ENCODE results near the gene CDX2.
"Not testable (repeated sequence)": the region's sequence is repeated elsewhere in the genome, so short reads cannot be mapped to it uniquely, and the experiment has no call there.

CDX2 gene, protein sequence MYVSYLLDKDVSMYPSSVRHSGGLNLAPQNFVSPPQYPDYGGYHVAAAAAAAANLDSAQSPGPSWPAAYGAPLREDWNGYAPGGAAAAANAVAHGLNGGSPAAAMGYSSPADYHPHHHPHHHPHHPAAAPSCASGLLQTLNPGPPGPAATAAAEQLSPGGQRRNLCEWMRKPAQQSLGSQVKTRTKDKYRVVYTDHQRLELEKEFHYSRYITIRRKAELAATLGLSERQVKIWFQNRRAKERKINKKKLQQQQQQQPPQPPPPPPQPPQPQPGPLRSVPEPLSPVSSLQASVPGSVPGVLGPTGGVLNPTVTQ

DNA sequence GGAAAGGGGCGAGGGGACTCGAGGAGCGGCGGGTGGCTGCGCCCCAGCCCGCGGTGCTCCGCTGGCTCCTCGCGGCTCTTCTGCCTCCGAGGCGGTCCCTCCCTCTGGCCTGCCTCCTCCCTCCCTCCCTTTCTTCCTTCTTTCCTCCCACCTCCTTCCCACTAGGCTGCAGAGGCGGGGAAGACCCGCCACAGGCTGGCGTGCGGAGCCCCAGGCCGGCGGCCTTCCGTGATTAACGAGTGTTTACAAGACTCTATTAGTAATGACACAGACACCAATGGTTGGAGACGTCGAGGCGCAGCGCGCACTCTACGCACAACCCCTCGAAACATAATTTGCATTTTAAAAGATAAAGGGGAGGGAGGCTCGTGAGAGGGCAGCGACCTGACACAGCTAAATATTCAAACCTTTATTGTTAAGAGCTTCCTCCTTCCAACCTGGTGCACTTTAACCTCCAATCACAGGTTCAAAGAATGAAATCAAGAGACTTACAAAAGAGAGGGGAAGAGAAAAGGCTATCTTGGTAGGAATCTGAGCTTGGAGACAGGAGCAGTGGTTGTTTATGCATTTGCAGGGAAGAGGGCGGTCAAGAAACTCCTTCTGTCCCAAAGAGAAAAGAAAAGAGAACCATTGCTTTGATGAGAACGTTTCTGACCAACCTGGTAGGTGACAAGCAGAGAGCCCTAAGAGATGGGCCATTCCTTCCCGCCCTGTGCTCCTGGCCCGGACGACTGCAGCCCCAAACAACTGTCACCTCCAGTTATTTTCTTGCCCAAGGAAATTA lies at the start of gene CDX2:
Gene CDX2, minus strand, starts transcription at position 234 of the 784 bp plus-strand sequence. CDS start 309 bp downstream, outside the sequence.
- peak; percentile 87 for DNase-seq

- no peak for DNase-seq
Measured at GRCh38 chr13:28014301-28014700, 45.2 kb upstream of the CDX2 start.

- DNase-seq: no peak
Measured at GRCh38 chr13:28013482-28013881, 44.4 kb upstream of the CDX2 start.

DNA sequence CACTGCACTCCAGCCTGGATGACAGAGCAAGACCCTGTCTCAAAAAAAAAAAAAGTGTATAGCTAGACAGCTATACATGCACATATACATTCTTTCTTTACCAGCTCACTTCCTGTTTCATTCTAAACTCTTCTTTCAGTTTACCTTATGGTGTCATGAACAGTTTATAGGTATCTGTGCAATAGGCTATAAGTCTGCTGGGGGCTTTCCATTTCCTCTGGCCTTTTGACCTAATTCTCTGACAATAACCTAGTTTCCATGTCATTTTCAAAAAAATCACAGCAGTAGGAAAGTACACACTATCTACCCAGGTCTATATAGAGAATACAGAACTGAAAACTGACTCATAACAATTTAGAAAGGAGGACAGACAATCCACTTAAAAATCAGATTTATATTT lies 43.8 kb upstream of the CDX2 start:
- no peak for DNase-seq

DNA sequence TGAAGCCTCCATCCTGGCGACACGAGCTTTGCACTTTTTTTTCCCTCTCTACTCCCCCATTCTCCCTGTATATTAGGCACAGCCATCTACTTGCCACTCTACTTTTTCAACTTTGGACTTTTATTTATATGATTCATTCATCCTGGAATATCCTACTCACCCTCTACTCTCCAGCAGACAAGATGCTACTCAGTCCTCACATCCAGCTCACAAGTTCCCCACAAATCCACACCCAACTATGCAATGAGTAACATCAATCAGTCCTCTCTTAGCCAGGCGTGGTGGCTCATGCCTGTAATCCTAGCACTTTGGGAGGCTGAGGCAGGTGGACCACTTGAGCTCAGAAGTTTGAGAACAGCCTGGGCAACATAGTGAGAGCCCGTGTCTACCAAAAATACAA lies 43.3 kb upstream of the CDX2 start:
- no peak for DNase-seq

DNA sequence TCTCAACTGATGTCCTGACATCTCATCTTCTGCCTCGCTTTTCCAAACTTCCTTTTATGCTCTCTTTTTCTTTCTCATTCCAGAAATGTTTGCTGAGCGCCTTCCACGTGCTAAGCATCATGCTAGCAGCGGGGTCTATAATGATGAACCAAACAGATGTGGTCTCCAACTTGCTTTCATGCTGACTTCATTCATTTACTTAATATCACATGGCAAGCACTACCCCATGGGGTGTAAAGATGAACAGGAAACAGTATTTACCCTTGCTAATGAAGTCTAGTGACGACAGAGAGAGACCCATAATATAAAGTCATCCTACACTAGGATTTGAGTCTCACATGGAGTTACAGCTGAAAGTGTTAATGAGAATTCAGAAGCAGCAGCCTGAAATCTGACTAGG lies 40.9 kb upstream of the CDX2 start:
- DNase-seq: no peak

DNA sequence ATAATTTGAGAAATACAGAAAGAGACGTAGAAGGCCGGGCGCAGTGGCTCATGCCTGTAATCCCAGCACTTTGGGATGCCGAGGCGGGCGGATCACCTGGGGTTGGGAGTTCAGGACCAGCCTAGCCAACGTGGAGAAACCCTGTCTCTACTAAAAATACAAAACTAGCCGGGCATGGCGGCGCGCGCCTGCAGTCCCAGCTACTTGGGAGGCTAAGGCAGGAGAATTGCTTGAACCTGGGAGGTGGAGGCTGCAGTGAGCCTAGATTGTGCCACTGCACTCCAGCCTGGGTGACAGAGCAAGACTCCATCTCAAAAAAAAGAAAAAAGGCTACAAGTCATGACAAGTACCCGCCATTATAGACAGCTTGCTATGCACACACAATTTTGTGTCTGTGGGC lies 35.9 kb upstream of the CDX2 start:
- not testable (repeated sequence) for DNase-seq

DNA sequence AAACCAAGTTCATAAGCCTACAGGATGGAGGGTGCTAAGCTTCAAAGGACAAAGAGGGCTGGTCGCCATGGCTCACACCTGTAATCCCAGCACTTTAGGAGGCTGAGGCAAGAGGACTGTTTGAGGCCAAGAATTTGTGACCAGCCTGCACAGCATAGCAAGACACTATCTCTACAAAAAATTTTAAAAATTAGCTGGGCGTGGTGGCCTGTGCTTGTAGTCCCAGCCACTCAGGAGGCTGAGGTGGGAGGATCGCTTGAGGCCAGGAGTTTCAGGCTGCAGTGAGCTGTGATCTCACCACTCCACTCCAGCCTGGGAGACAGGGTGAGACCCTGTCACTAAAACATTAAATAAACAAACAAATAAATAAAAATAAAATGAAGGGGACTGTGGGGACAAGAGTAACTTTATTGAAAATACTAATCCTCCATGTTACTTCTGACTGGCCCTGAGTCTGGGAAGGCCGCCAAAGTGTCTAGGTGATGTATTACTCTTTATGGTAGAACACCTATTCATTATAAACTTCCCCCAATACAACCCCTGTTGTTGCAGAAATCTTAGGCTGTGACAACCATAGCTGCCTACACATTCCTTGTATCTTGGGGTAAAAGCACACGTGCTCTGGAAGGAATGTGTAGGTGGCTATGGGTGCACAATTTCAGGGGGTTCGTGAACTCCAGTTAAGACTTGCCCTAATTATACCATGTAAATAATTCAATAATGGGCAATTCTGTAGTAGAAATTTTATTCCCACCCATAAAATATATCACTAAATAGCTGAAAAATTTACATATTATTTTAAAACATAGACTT lies 34.0 kb upstream of the CDX2 start:
- DNase-seq: no peak

- no peak for DNase-seq
Measured at GRCh38 chr13:28001837-28002473, 32.8 kb upstream of the CDX2 start.

- no peak for DNase-seq
Measured at GRCh38 chr13:28001049-28001448, 31.9 kb upstream of the CDX2 start.

DNA sequence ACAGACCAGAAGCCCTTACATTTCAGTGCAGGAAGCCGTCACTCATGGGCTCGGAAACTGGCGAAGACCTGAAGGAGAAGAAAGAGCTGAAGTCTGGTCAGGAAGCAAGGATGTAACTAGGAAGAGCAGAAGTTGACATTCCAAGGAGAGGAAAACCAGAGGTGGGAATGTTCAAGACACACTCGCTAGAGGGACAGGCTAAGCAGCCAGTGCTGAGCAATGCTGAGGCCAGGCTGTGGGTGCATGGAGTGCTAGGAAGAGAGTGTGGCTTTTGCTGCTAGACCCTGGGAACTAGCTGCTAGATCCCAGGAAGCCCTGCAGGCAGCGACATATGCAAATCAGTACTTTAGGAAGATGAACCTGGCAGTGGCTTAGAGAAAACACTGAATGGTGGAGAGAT lies 31.5 kb upstream of the CDX2 start:
- DNase-seq: no peak

DNA sequence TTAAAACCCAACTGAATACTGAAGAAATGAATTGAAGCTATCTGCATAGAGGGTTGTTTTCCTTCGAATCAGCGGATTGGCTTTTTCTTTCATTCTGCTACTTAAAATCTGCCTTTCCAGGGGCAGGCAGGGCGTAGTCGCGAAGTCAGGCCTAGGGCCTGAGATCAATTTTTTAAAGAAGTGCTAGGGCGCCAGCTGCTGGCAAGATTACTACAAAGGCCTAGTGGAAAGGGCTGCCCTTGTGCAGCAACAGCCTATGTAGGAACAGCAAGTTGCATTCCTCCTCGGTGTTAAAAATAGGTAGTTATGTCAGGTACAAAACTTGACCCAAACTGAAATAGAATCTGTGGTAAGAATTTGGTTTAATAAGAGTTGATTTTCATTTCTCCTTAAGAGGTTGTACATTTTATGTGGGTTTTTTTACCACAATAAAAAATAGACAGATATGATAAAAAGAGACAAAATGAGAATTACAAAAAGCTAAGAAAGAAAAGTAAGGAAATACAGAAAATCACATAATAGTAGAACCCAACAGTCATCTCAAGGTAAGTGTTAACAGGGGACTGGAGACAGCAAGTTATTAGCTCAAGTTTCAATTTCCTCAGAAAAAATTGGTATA lies 28.9 kb upstream of the CDX2 start:
- no peak for DNase-seq

DNA sequence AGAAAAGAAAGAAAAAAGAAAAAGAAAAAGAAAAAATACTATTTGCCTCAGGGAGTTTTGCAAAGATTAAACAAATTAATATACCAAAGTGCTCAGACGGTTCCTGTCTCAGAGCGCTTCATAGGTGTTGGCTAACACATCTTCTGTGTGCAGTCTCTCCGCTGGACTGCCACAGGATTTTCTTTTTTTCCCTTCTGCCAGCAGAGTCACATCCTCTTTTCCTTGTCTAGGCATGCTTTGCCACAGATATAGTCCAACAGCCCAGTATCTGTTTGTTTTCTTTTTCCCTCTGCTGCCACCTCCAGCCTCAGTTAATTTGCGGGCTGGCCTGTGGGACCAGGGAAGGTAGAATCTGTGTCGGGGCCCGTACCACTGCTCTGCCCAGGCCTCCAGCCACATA lies 22.8 kb upstream of the CDX2 start:
- no peak for DNase-seq

DNA sequence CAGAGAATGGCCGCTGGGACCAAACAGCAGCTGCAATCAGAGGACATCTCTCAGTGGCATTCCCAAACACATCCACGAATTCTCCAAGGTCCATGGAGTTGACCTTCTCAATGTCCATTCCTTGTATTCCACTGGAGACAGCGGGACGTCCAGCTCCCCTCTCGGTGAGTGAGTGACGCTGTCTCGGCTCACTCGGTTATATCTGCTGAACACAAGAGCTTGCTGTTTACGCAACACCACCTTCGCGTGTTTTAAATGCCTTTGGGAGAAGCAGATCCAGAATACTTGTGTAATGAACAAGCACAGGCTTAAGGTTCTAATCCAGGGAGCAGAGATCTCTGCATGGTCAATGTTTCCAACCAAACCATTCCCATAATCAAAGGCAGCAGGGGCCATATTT lies 19.4 kb upstream of the CDX2 start, which contains the start of gene URAD:
Gene URAD, minus strand, starts transcription at position 174 of the 400 bp plus-strand sequence. Its CDS starts 56 bp downstream, at position 118.
- DNase-seq: no peak

DNA sequence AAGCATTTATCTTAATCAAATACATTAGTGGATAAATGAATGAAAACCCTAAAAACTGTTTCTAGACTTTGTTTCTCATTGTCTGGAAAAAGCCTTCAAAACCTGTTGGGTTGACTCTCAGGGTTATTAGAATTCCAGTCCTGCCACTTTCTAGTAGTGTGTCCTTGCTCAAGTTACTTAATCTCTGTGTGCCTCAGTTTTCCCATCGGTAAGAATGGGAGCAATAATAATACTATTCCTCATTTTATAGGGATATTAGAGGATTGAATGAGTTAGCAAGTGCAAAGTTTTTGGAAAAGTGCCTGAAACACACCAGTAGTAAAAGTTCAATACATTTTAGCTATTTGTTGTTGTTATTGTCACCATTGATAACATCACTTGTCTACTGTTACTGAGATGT lies 16.5 kb upstream of the CDX2 start:
- DNase-seq: no peak

DNA sequence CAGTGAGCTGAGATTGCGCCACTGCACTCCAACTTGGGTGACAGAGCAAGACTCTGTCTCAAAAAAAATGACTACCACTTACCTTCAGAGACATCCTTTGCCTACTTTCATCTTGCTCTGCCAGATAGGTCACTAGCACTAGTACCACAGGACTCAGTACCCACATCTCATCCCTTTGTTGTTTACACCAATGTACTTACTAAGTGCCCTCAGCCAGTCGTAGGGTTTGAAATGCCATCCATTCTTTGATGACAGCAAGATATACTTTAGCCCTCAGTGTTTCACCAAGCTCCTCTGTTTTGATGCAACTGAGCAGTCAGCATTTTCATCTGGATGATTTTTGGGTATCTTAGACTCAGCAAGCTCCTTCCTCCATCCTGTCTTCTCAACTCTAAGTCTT lies 13.2 kb upstream of the CDX2 start:
- DNase-seq: no peak

- no peak for DNase-seq
Measured at GRCh38 chr13:27981006-27981708, 12.0 kb upstream of the CDX2 start.

- no peak for DNase-seq
Measured at GRCh38 chr13:27980280-27980998, 11.3 kb upstream of the CDX2 start.

DNA sequence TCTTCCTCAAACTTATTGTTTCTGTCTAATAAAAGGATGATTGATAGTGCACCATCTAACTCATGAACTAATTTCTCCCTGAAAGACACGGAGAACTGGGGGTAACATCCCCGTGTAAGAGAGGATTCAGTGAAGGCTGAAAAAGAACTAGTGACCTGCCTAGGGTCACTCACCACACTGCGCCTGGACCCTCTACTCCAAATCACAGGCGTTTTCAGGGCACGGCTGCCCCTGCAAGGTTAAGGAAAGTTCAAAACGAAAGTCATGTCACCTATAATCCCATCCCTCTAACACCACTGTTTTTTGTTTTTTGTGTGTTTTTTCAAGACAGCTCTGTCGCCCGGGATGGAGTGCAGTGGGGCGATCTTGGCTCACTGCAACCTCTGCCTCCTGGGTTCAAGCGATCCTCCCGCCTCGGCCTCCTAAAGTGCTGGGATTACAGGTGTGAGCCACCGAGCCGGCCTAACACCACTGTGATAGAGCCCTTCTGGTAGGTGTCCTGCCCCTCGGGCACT lies 10.7 kb upstream of the CDX2 start:
- no peak for DNase-seq

DNA sequence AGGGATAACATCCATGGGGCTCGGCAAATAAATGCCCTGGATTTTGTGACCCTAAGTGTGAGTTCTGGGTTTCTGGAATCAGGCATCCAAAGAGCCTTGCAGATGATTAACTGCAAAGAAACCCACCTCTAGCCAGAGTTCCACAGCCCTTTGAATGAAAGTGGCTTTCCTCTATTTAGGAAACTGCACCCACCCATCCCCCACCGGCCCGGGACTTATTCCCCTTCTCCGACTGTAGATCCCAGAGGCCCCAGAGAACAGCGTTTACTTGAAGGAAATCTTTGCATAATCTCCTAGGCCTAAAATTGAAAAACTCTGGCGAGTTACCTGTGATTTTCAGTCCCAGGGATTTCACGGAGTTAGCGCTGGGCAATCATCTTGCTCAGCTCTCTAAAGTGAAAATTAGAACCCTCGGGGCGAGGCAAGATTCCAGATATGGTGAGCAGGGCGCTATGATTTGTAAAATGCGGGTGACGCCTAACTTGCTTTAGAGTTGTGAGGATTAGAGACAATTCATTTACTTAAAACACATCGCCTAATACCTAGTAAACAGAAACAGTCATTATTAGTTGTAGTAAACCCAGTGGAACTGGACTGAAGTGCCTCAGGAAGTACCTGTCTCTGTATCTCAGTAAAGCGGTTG lies 10.0 kb upstream of the CDX2 start:
- DNase-seq: no peak

All from 8988T (cell line).